ENCODE measurements around the gene SLAMF1.
"Not testable (repeated sequence)": the region's sequence is repeated elsewhere in the genome, so short reads cannot be mapped to it uniquely, and the experiment has no call there.

Gene SLAMF1

GRCh38 chr1:160646711-160647328, at the start of gene SLAMF1:
Gene SLAMF1 (minus strand): TSS chr1:160647044. CDS start chr1:160646945, 99 bp downstream.
- in situ Hi-C loops (cut with MboI; ENCODE audit: low sequenced_read_pairs), result no loop called here

GRCh38 chr1:160692390-160692789, 45.5 kb upstream of the SLAMF1 start:
- in situ Hi-C loops (cut with MboI; ENCODE audit: low sequenced_read_pairs), result not testable (repeated sequence)

GRCh38 chr1:160685266-160685665, 38.4 kb upstream of the SLAMF1 start:
- in situ Hi-C loops (cut with MboI; ENCODE audit: low sequenced_read_pairs), result no loop called here

GRCh38 chr1:160682983-160683865, 36.4 kb upstream of the SLAMF1 start:
- in situ Hi-C loops (cut with MboI; ENCODE audit: low sequenced_read_pairs), result no loop called here

- in situ Hi-C loops (cut with MboI; ENCODE audit: low sequenced_read_pairs), result no loop called here
Observed at GRCh38 chr1:160681891-160682140, 35.0 kb upstream of the SLAMF1 start.

- in situ Hi-C loops (cut with MboI; ENCODE audit: low sequenced_read_pairs), result no loop called here
Observed at GRCh38 chr1:160681066-160681890, 34.4 kb upstream of the SLAMF1 start.

GRCh38 chr1:160680399-160680798, 33.6 kb upstream of the SLAMF1 start:
- in situ Hi-C loops (cut with MboI; ENCODE audit: low sequenced_read_pairs), result no loop called here

- in situ Hi-C loops (cut with MboI; ENCODE audit: low sequenced_read_pairs), result no loop called here
Observed at GRCh38 chr1:160679893-160680292, 33.0 kb upstream of the SLAMF1 start.

- in situ Hi-C loops (cut with MboI; ENCODE audit: low sequenced_read_pairs), result no loop called here
Observed at GRCh38 chr1:160676869-160677597, 30.2 kb upstream of the SLAMF1 start.

- in situ Hi-C loops (cut with MboI; ENCODE audit: low sequenced_read_pairs), result no loop called here
Observed at GRCh38 chr1:160675641-160676410, 29.0 kb upstream of the SLAMF1 start.

GRCh38 chr1:160674415-160674814, 27.6 kb upstream of the SLAMF1 start:
- in situ Hi-C loops (cut with MboI; ENCODE audit: low sequenced_read_pairs), result no loop called here

GRCh38 chr1:160672789-160673695, 26.2 kb upstream of the SLAMF1 start:
- in situ Hi-C loops (cut with MboI; ENCODE audit: low sequenced_read_pairs), result no loop called here

- in situ Hi-C loops (cut with MboI; ENCODE audit: low sequenced_read_pairs), result no loop called here
Observed at GRCh38 chr1:160671603-160672517, 25.0 kb upstream of the SLAMF1 start.

- in situ Hi-C loops (cut with MboI; ENCODE audit: low sequenced_read_pairs), result no loop called here
Observed at GRCh38 chr1:160670701-160671100, 23.9 kb upstream of the SLAMF1 start.

- in situ Hi-C loops (cut with MboI; ENCODE audit: low sequenced_read_pairs), result no loop called here
Observed at GRCh38 chr1:160669802-160670201, 23.0 kb upstream of the SLAMF1 start.

GRCh38 chr1:160669276-160669675, 22.4 kb upstream of the SLAMF1 start:
- in situ Hi-C loops (cut with MboI; ENCODE audit: low sequenced_read_pairs), result no loop called here

GRCh38 chr1:160667896-160668295, 21.1 kb upstream of the SLAMF1 start:
- in situ Hi-C loops (cut with MboI; ENCODE audit: low sequenced_read_pairs), result no loop called here

GRCh38 chr1:160666079-160666442, 19.2 kb upstream of the SLAMF1 start:
- in situ Hi-C loops (cut with MboI; ENCODE audit: low sequenced_read_pairs), result no loop called here

All from hTERT RPE-1 (cell line).